ENCODE results near the gene EIF5A. TPM values are rescaled to one million over a fixed set of nuclear protein-coding genes. Genes with fewer than 3 reads are reported as not detected.
A peak's percentile ranks its signal among the peaks of the same experiment; 100 is the strongest.

EIF5A gene
- total and polyA plus RNA-seq, 2 of the 8 experiments (the other 6 are each of a cell fraction or from before 2014, with no cell fraction given), result 717 to 1,172 TPM

GRCh38 chr17:7261379-7262191, 45.8 kb upstream of the EIF5A start (continued):
- TF ChIP-seq TAF7 (optimal IDR thresholded peaks at IDR 0.05; ENCODE audit: borderline replicate concordance, low read depth, low read length), result peak; percentile 70
- TF ChIP-seq HDAC6 (IDR thresholded peaks at IDR 0.05; ENCODE audit: low read depth, low read length), result no peak
- no peak for TF ChIP-seq BCL11A (IDR thresholded peaks at IDR 0.05; ENCODE audit: low read depth in 2 of 2, low read length in 2 of 2)
- TF ChIP-seq CTCF (IDR thresholded peaks at IDR 0.05; ENCODE audit: control extremely low read depth in 1 of 3, insufficient read depth in 1 of 3, low read depth in 1 of 3, low read length in 3 of 3), result no peak
- peak; percentile 68 for TF ChIP-seq SAP30 (IDR thresholded peaks at IDR 0.05; ENCODE audit: insufficient read depth, insufficient replicate concordance, low read length)
- no peak for TF ChIP-seq TCF12 (IDR thresholded peaks at IDR 0.05; ENCODE audit: low read depth, low read length)
- TF ChIP-seq SRF (IDR thresholded peaks at IDR 0.05; ENCODE audit: low read depth, low read length), result no peak
- no peak for TF ChIP-seq GTF2F1 (IDR thresholded peaks at IDR 0.05; ENCODE audit: borderline replicate concordance, low read depth, low read length)
- no peak for TF ChIP-seq SP2 (IDR thresholded peaks at IDR 0.05; ENCODE audit: low read length)
- no peak for TF ChIP-seq CEBPB (IDR thresholded peaks at IDR 0.05; ENCODE audit: low read depth, low read length)
- no peak for TF ChIP-seq CTBP2 (IDR thresholded peaks at IDR 0.05; ENCODE audit: borderline replicate concordance, insufficient read depth, insufficient read length, low read length)
- no peak for TF ChIP-seq KDM1A (IDR thresholded peaks at IDR 0.05; ENCODE audit: borderline replicate concordance, low read length)
- no peak for TF ChIP-seq CBX8 (IDR thresholded peaks at IDR 0.05; ENCODE audit: borderline replicate concordance, low read depth, low read length)
- TF ChIP-seq BACH1 (IDR thresholded peaks at IDR 0.05; ENCODE audit: low read length), result no peak
- TF ChIP-seq SIX5 (IDR thresholded peaks at IDR 0.05; ENCODE audit: low read depth, low read length), result no peak
- TF ChIP-seq SP4 (IDR thresholded peaks at IDR 0.05; ENCODE audit: low read length), result no peak
- peak; percentile 99 for TF ChIP-seq POLR2AphosphoS5 (IDR thresholded peaks at IDR 0.05; ENCODE audit: low read depth, low read length)
- TF ChIP-seq RBBP5 (IDR thresholded peaks at IDR 0.05; ENCODE audit: borderline replicate concordance, low read depth, low read length), result peak; percentile 10; the same call in 1 of the 2 replicates
- no peak for TF ChIP-seq NRF1 (IDR thresholded peaks at IDR 0.05; ENCODE audit: low read depth, low read length)
- no peak for TF ChIP-seq EGR1 (IDR thresholded peaks at IDR 0.05; ENCODE audit: borderline replicate concordance, low read depth, low read length)
- no peak for TF ChIP-seq MAFK (IDR thresholded peaks at IDR 0.05; ENCODE audit: low read depth, low read length)
- 0 out of 4 replicates have a peak, but pooled peaks of 1 of the 2 experiments have one; percentile 32 for TF ChIP-seq HDAC2 (IDR thresholded peaks at IDR 0.05; ENCODE audit: borderline replicate concordance in 1 of 2, low read depth in 2 of 2, low read length in 2 of 2)

All from H1 (cell line).